K562 (cell line): ENCODE results near the gene CEMP1. TPM values are rescaled to one million over a fixed set of nuclear protein-coding genes. Genes with fewer than 3 reads are reported as not detected.

Experiments
- BHLHE40 ChIP-seq: IDR thresholded peaks from 2 replicates; pipeline ENCODE4 v1.6.1; 2011; ENCODE audit warnings: low read length, improper control_type of control experiment
- CCNT2 ChIP-seq: IDR thresholded peaks from 2 replicates; pipeline ENCODE4 v1.6.1; 2011; ENCODE audit warnings: borderline replicate concordance, low read depth, mild to moderate bottlenecking, moderate library complexity, mixed read lengths, low read length; ENCODE audit not compliant: insufficient read length; ENCODE audit errors: extremely low read depth
- DIDO1 ChIP-seq: fragments of 450-650 bp; IDR thresholded peaks from 2 replicates; pipeline ENCODE4 v1.6.1; 2016; ENCODE audit warnings: low read depth, missing biosample characterization, missing genetic modification characterization
- DPF2 ChIP-seq: fragments of 450-650 bp; IDR thresholded peaks from 2 replicates; pipeline ENCODE4 v1.6.1; 2016
- ELF4 ChIP-seq: fragments of 450-650 bp; formaldehyde crosslinking; IDR thresholded peaks from 2 replicates; pipeline ENCODE4 v1.4.0; 2022; ENCODE audit warnings: missing genetic modification characterization
- EZH2 ChIP-seq: IDR thresholded peaks from 2 replicates; pipeline ENCODE4 v1.6.1; 2012; ENCODE audit warnings: low read depth, mild to moderate bottlenecking, inconsistent platforms, low read length, borderline replicate concordance
- HES1 ChIP-seq: fragments of 450-650 bp; IDR thresholded peaks from 2 replicates; pipeline ENCODE4 v1.6.1; 2016; ENCODE audit warnings: low read depth, mild to moderate bottlenecking, moderate library complexity
- HNRNPLL ChIP-seq: fragments of 200-400 bp; formaldehyde crosslinking; IDR thresholded peaks from 2 replicates; pipeline ENCODE4 v1.6.1; 2017; ENCODE audit warnings: low read length, low read depth, mild to moderate bottlenecking; ENCODE audit not compliant: poor library complexity, severe bottlenecking
- MAX ChIP-seq: sonication (generic); formaldehyde crosslinking; IDR thresholded peaks from 2 replicates; pipeline ENCODE4 v1.9.0; 2022; ENCODE audit warnings: mild to moderate bottlenecking, missing genetic modification reagents
- PHF20 ChIP-seq: fragments of 450-650 bp; IDR thresholded peaks from 2 replicates; pipeline ENCODE4 v1.6.1; 2018; ENCODE audit not compliant: partially characterized antibody
- PHF21A ChIP-seq: fragments of 450-650 bp; IDR thresholded peaks from 2 replicates; pipeline ENCODE4 v1.6.1; 2017; ENCODE audit warnings: low read depth, borderline replicate concordance
- PTRF ChIP-seq: fragments of 450-650 bp; IDR thresholded peaks from 2 replicates; pipeline ENCODE4 v1.6.1; 2016; ENCODE audit warnings: mild to moderate bottlenecking, missing genetic modification characterization, missing compliant biosample characterization
- SMAD4 ChIP-seq: fragments of 250-450 bp; sonication (Bioruptor Pico); conservative IDR thresholded peaks from 2 replicates; pipeline ENCODE4 v1.8.0; 2021; ENCODE audit warnings: inconsistent platforms, mild to moderate bottlenecking, moderate library complexity
- SNIP1 ChIP-seq: fragments of 450-650 bp; IDR thresholded peaks from 2 replicates; pipeline ENCODE4 v1.7.1; 2017; ENCODE audit warnings: low read depth, mild to moderate bottlenecking
- TAL1 ChIP-seq: fragments of 450-650 bp; IDR thresholded peaks from 2 replicates; pipeline ENCODE4 v1.6.1; 2016; ENCODE audit warnings: mild to moderate bottlenecking
- TRIM28 ChIP-seq: fragments of 450-650 bp; IDR thresholded peaks from 2 replicates; pipeline ENCODE4 v1.6.1; 2017
- ZNF12 ChIP-seq: sonication (generic); formaldehyde crosslinking; IDR thresholded peaks from 2 replicates; pipeline ENCODE4 v1.4.0; 2020; ENCODE audit warnings: mild to moderate bottlenecking, missing genetic modification reagents
- ZNF212 ChIP-seq: fragments of 450-650 bp; formaldehyde crosslinking; IDR thresholded peaks from 2 replicates; pipeline ENCODE4 v1.4.0; 2020; ENCODE audit warnings: mild to moderate bottlenecking
- ZNF407 ChIP-seq: fragments of 450-650 bp; IDR thresholded peaks from 2 replicates; pipeline ENCODE4 v1.6.1; 2016; ENCODE audit warnings: low read depth
- ZNF589 ChIP-seq: fragments of 200-800 bp; sonication (Bioruptor generic); IDR thresholded peaks from 2 replicates; pipeline ENCODE4 v1.6.1; 2016; ENCODE audit warnings: low read depth, missing genetic modification characterization, missing compliant biosample characterization
- ZNF778 ChIP-seq: fragments of 450-650 bp; formaldehyde crosslinking; IDR thresholded peaks from 2 replicates; pipeline ENCODE4 v1.4.0; 2020; ENCODE audit warnings: mild to moderate bottlenecking, moderate library complexity
- polyA plus RNA-seq, 8 experiments: library from polyadenylated mRNA; depleted of rRNA in 4 of 8; stranded (reverse) in 5 of 8; unstranded in 3 of 8; fragments of >200 nt; fragmentation: Nextera tagmentation in 2 of 8; fragmentation: Illumina TruSeq in 1 of 8; extraction: Ambion mirVana in 2 of 8; extraction: Trizol in 1 of 8; gene quantifications; 2 replicates each; pipeline versions ENCODE4 v1.2.1 to v1.2.3, GENCODE V29; 2011 to 2014; ENCODE audit warnings: inconsistent platforms in 1 of 8, missing spikeins in 1 of 8
- total RNA-seq, 7 experiments: library from RNA; depleted of rRNA in 6 of 7; stranded (reverse); fragments of >200 nt in 6 of 7; fragmentation: Illumina TruSeq in 2 of 7; extraction: Trizol in 2 of 7; gene quantifications; 2 replicates each; pipeline versions ENCODE4 v1.2.1 to v1.2.3, GENCODE V29; 2011 to 2021; ENCODE audit warnings: low replicate concordance in 1 of 7

The CEMP1 gene
- total and polyA plus RNA-seq, 9 of the 15 experiments (the other 6 are each of a cell fraction or from before 2014, with no cell fraction given): 0.05 to 0.45 TPM; not detected in 7

- no peak for TF ChIP-seq SNIP1
- TF ChIP-seq EZH2: no peak
- no peak for TF ChIP-seq PHF21A
- no peak for TF ChIP-seq ZNF212 (CRISPR knock-in tag)
- TF ChIP-seq ELF4 (CRISPR knock-in tag): peak; percentile 44; the same call in 1 of the 2 replicates
- TF ChIP-seq ZNF12: 0 out of 2 replicates have a peak, but pooled peaks have one; percentile 28
- TF ChIP-seq ZNF407: no peak
- peak; percentile 94 for TF ChIP-seq MAX (CRISPR knock-in tag)
- peak; percentile 97 for TF ChIP-seq BHLHE40
- TF ChIP-seq HNRNPLL: peak; percentile 60
- TF ChIP-seq DPF2: no peak
- no peak for TF ChIP-seq TRIM28
- no peak for TF ChIP-seq TAL1
- TF ChIP-seq CCNT2: peak; percentile 95
- TF ChIP-seq PTRF (tag): no peak
- no peak for TF ChIP-seq PHF20
- TF ChIP-seq ZNF589 (CRISPR knock-in tag): no peak
- TF ChIP-seq HES1: peak; percentile 58
- no peak for TF ChIP-seq ZNF778
- no peak for TF ChIP-seq DIDO1 (tag)
- no peak for TF ChIP-seq SMAD4 (CRISPR knock-in tag)
Observed at GRCh38 chr16:2531696-2532493, 687 bp upstream of the CEMP1 start (continued).
